ENCODE data around the gene BCAS1.
"Not testable (repeated sequence)": the region's sequence is repeated elsewhere in the genome, so short reads cannot be mapped to it uniquely, and the experiment has no call there.

Gene BCAS1

DNA sequence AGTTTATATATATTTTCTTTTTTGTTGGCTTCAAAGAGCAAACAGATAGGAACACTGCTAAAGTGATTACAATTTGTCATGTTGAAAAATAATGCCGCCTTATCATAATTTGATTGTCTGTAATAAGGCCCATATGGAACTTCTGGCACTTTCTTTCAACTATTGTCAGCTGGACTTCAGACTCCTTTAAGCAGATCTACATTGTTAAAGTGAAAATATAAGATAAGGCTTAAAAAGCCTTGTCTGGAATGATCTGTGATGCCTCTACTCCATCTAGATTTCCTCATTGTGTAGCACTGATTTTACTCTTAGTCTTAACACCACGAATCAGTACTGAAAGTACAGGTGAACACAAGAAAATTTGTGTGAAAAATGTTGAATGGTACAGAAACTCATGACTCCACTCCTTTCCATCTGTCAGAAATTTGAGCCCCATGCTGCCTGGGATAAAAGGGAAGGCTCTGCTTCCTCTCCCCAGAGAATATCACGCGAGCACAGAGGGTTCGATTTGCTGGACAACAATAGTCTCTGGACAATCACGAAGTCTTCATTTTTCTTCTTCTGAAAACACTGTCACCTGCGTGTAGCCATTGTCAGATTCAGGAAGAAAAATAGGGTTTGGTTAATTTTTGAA, 56.0 kb downstream of the BCAS1 start:
- DNase-seq, result no peak

GRCh38 chr20:54013471-54013870, 56.9 kb downstream of the BCAS1 start:
- DNase-seq, result no peak

GRCh38 chr20:54011346-54011745, 59.0 kb downstream of the BCAS1 start:
- no peak for DNase-seq

- not testable (repeated sequence) for DNase-seq
Measured at GRCh38 chr20:54006216-54006615, 64.2 kb downstream of the BCAS1 start.

DNA sequence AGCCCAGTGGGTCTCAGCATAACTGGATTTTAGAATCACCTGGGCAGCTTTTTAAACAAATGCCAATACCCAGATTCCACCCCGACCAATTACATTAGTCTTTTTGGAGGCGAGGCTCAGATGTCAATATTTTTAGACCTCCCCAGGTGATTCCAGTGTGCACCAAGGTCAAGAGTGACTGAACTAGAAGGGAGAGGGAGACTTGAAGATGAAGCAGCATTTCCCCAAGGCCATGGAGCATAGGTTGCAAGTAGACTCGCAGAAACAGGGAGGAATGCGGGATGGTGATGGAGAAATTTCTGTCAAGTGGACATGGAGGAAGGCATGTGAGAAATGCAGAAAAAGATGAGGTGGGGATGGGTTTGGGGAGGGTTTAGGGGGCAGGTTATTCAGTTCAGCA, 64.9 kb downstream of the BCAS1 start:
- DNase-seq, result no peak

GRCh38 chr20:54004445-54004844, 65.9 kb downstream of the BCAS1 start:
- no peak for DNase-seq

DNA sequence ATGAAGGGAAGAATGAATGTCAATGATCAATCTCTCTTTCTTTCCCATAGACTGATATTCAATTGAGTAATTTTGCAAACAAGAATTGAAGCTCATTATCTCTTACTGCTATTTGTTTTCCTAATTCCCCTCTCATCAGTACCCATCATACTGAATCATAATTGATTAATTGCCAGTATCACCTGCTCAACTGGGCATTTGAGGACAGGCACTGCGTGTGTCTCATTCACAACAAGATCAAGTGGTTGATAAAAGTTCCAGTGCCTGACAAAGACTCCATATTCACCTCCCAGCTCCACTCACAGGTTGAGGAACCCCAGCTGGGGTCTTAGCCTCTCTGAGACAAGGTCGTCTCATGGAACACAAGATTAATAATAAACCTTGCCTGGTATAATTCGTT, 67.7 kb downstream of the BCAS1 start:
- no peak for DNase-seq

GRCh38 chr20:54002056-54002575, 68.3 kb downstream of the BCAS1 start:
- DNase-seq, result no peak

DNA sequence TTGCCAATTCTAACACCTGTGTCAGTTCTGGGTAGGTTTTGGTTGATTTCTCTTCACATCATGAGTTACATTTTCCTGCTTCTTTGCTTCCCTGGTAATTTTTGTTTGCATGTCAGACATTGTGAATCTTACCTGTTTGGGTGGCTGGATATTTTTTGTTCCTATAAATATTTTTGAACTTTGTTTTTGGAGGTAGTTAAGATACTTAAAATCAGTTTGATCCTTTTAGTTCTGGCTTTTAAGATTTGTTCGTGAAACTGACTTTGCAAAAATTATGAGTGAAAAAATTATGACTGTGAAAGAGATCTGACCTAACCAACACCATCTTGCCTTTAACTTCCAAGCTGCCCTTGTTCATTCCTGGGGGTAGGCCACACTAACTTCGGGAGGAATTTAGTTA, 69.5 kb downstream of the BCAS1 start:
- no peak for DNase-seq

- DNase-seq, result no peak
Measured at GRCh38 chr20:54000262-54000661, 70.1 kb downstream of the BCAS1 start.

DNA sequence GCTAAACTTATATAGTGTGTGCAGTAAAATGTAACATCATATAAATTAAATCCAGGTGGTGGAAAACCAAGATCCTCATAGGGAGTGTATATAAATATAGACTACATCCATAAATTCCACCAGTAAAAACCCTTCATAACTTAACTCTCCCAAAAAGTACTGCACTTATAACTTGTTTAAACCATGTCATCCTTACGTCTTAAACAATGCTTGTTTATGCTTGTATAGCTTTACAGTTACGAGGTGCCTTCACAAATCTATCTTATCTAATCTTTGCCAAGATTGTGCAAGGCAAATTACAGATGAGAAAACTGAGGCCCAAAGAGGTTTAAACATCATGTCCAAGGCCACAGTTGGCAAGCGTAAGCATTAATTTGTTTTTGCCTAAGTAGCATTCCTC, 71.3 kb downstream of the BCAS1 start:
- DNase-seq, result no peak

- DNase-seq, result no peak
Measured at GRCh38 chr20:53996584-53997486, 73.6 kb downstream of the BCAS1 start.

GRCh38 chr20:53995949-53996348, 74.4 kb downstream of the BCAS1 start:
- no peak for DNase-seq

DNA sequence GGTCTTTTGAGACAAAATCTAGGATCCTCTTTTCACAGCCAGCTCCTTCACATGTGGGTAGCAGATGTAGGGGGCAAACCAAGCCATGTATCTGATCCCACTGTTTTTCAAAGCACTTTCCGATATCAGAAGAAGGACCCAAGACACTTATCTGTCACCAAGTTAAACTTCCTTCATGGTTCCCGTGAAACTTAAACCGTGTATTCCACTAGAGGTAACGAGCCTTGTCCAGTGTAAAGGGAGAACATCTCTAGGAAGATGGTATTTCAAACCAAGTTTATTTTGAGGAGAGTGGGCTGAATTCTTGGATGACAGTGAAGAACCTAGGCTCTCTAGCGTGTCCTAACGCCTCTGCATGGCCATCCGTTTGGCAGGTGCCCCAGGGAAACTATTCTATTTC, 76.3 kb downstream of the BCAS1 start:
- no peak for DNase-seq

DNA sequence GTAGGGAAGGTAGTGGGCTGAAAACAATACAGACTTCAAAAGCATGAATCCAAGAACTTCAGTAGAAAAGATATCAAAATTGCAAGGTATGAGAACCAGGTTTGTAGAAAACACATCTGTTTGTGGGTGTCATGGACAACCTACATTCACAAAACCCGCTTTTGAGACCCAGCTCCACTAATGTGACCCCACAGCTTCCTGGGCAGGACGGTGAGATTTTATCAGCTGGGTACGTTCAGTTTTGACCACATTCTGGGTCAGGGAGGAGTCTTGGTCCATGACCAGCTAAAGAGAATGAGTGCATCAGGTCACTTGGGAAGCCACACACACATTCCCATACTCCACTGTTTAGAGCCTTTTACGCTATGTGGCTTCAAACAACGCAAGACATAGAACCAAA, 77.1 kb downstream of the BCAS1 start:
- no peak for DNase-seq

DNA sequence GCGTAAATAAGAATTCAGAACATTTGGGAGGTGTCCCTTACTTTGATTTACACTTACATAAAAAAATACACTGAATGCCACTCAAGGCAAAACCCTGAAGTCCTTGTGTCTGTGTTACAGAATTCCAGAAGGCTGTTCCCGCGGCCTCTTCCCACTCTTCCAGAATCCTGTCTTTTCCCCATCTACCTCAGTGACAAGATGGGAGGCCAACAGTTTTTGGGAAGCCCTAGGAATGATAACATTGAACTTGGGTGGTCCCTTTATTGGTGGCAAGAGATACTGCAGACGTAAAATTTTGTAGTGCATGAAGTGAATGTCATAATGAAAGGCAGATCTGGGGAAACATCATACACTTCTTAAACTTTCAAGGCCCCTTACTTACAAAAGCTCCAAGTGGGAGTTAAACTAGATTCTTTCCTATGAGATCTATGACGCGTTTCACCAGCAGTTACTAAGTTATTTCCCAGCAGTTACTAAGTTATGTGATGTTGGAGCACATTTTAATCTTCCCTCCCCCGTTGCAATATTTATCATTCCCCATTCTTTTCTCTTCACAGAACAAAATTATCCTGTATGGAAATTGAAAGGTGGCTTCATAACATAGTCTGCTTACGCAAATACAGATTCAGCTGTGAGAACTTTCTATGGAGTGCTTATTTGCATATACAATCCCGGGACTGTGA, 79.5 kb downstream of the BCAS1 start:
- no peak for DNase-seq

- no peak for DNase-seq
Measured at GRCh38 chr20:53990003-53990402, 80.4 kb downstream of the BCAS1 start.

GRCh38 chr20:53989401-53989800, 81.0 kb downstream of the BCAS1 start:
- DNase-seq, result no peak

DNA sequence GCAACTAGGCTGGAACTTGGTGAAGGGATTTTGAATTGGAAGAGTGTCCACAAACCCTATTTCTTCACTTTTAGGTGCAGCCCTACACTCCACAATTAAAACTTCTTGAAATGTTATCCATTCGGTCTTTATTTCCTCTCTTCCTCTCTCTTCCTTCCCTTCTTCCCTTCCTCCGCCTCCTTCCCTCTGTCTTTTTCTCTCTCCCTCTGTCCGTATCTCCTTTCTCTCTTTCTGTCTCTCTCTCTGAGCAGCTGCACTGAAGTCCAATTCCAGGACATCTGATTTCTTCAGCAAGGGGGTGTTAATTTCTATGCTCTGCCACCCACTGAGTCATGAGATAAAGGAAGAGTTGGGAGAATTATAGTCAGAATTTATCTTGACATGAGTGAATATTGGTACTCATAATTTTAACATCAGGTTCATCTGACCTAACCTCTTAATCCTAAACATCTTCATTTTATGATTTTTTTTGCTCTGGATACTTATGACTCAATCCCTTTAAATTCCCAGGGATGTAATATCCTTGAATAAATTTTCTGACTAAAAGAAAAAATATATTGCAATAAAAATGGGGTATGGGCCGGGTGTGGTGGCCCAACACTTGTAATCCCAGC, 84.2 kb downstream of the BCAS1 start:
- no peak for DNase-seq

- no peak for DNase-seq
Measured at GRCh38 chr20:53985150-53985518, 85.3 kb downstream of the BCAS1 start.

GRCh38 chr20:53984356-53985149, 85.8 kb downstream of the BCAS1 start:
- no peak for DNase-seq

- no peak for DNase-seq
Measured at GRCh38 chr20:53983401-53983800, 87.0 kb downstream of the BCAS1 start.

Data from NCI-H446 (cell line).